ENCODE data around the gene CCDC85C.

Gene CCDC85C

GRCh38 chr14:99566390-99567354 is 37.3 kb downstream of the CCDC85C start:
- ChIA-PET CTCF (no interaction called here), POLR2A (no interaction called here)
- no peak for TF ChIP-seq L3MBTL2 (conservative IDR thresholded peaks at IDR 0.05)
- no peak for TF ChIP-seq ARNT (IDR thresholded peaks at IDR 0.05)
- no peak for TF ChIP-seq SP1 (IDR thresholded peaks at IDR 0.05)
- no peak for DNase-seq (ENCODE audit: extremely low spot score)

- ChIA-PET CTCF (no interaction called here), POLR2A (no interaction called here)
- no peak for DNase-seq (ENCODE audit: extremely low spot score)
- TF ChIP-seq CTBP1 (IDR thresholded peaks at IDR 0.05; ENCODE audit: borderline replicate concordance) (no peak), FOXM1 (IDR thresholded peaks at IDR 0.05; ENCODE audit: borderline replicate concordance) (no peak), ZNF384 (IDR thresholded peaks at IDR 0.05) (no peak), FOXA1 (IDR thresholded peaks at IDR 0.05) (no peak), ARNT (IDR thresholded peaks at IDR 0.05) (no peak), L3MBTL2 (conservative IDR thresholded peaks at IDR 0.05) (no peak), BHLHE40 (IDR thresholded peaks at IDR 0.05; ENCODE audit: borderline replicate concordance) (no peak), SP1 (IDR thresholded peaks at IDR 0.05) (no peak), SUZ12 (IDR thresholded peaks at IDR 0.05) (no peak), HDGF (IDR thresholded peaks at IDR 0.05; ENCODE audit: borderline replicate concordance) (no peak), NFRKB (IDR thresholded peaks at IDR 0.05) (no peak), ELF4 (IDR thresholded peaks at IDR 0.05) (no peak), TARDBP (IDR thresholded peaks at IDR 0.05) (no peak), PKNOX1 (IDR thresholded peaks at IDR 0.05) (no peak), LEF1 (IDR thresholded peaks at IDR 0.05; ENCODE audit: borderline replicate concordance) (no peak), FOXK2 (IDR thresholded peaks at IDR 0.05) (no peak)
These were observed 38.0 kb downstream of the CCDC85C start for GRCh38 chr14:99566009-99566389.

- DNase-seq (ENCODE audit: extremely low spot score), result no peak
- TF ChIP-seq PKNOX1 (IDR thresholded peaks at IDR 0.05), result no peak
- TF ChIP-seq FOXM1 (IDR thresholded peaks at IDR 0.05; ENCODE audit: borderline replicate concordance), result no peak
- TF ChIP-seq BHLHE40 (IDR thresholded peaks at IDR 0.05; ENCODE audit: borderline replicate concordance), result no peak
- TF ChIP-seq FOXK2 (IDR thresholded peaks at IDR 0.05), result no peak
- TF ChIP-seq L3MBTL2 (conservative IDR thresholded peaks at IDR 0.05), result no peak
- no peak for TF ChIP-seq SUZ12 (IDR thresholded peaks at IDR 0.05)
- TF ChIP-seq ZNF384 (IDR thresholded peaks at IDR 0.05), result no peak
- no peak for TF ChIP-seq SP1 (IDR thresholded peaks at IDR 0.05)
- TF ChIP-seq NFRKB (IDR thresholded peaks at IDR 0.05), result no peak
- TF ChIP-seq FOXA1 (IDR thresholded peaks at IDR 0.05), result no peak
- no peak for TF ChIP-seq CTBP1 (IDR thresholded peaks at IDR 0.05; ENCODE audit: borderline replicate concordance)
- ChIA-PET CTCF (no interaction called here), POLR2A (interaction anchor here (1.0 kb wide), 1 partner anchor 18 kb away, joined by 3 read pairs; no protein-coding TSS in a partner anchor)
These were observed 38.6 kb downstream of the CCDC85C start for GRCh38 chr14:99565383-99565782.

GRCh38 chr14:99564926-99565259 is 39.1 kb downstream of the CCDC85C start:
- no peak for TF ChIP-seq ELF4 (IDR thresholded peaks at IDR 0.05)
- TF ChIP-seq HDGF (IDR thresholded peaks at IDR 0.05; ENCODE audit: borderline replicate concordance), result no peak
- no peak for TF ChIP-seq TARDBP (IDR thresholded peaks at IDR 0.05)
- CTCF ChIA-PET, result no interaction called here
- DNase-seq (ENCODE audit: extremely low spot score), result no peak
- POLR2A ChIA-PET, result interaction anchor here (1.0 kb wide), 1 partner anchor 18 kb away, joined by 3 read pairs; no protein-coding TSS in a partner anchor

- CTCF ChIA-PET, result no interaction called here
- POLR2A ChIA-PET, result interaction anchor here (1.0 kb wide), 1 partner anchor 17 kb away, joined by 3 read pairs; no protein-coding TSS in a partner anchor
- no peak for DNase-seq (ENCODE audit: extremely low spot score)
- no peak for TF ChIP-seq LEF1 (IDR thresholded peaks at IDR 0.05; ENCODE audit: borderline replicate concordance)
- no peak for TF ChIP-seq ELF4 (IDR thresholded peaks at IDR 0.05)
- no peak for TF ChIP-seq HDGF (IDR thresholded peaks at IDR 0.05; ENCODE audit: borderline replicate concordance)
- TF ChIP-seq NFRKB (IDR thresholded peaks at IDR 0.05), result no peak
- TF ChIP-seq FOXA1 (IDR thresholded peaks at IDR 0.05), result no peak
- no peak for TF ChIP-seq SUZ12 (IDR thresholded peaks at IDR 0.05)
- no peak for TF ChIP-seq ARNT (IDR thresholded peaks at IDR 0.05)
- no peak for TF ChIP-seq ZNF384 (IDR thresholded peaks at IDR 0.05)
- no peak for TF ChIP-seq TARDBP (IDR thresholded peaks at IDR 0.05)
- no peak for TF ChIP-seq FOXM1 (IDR thresholded peaks at IDR 0.05; ENCODE audit: borderline replicate concordance)
- TF ChIP-seq BHLHE40 (IDR thresholded peaks at IDR 0.05; ENCODE audit: borderline replicate concordance), result no peak
- TF ChIP-seq SP1 (IDR thresholded peaks at IDR 0.05), result no peak
- no peak for TF ChIP-seq FOXK2 (IDR thresholded peaks at IDR 0.05)
- TF ChIP-seq L3MBTL2 (conservative IDR thresholded peaks at IDR 0.05), result no peak
- TF ChIP-seq PKNOX1 (IDR thresholded peaks at IDR 0.05), result no peak
- no peak for TF ChIP-seq CTBP1 (IDR thresholded peaks at IDR 0.05; ENCODE audit: borderline replicate concordance)
These were observed 39.6 kb downstream of the CCDC85C start for GRCh38 chr14:99564256-99564925.

- TF ChIP-seq SUZ12 (IDR thresholded peaks at IDR 0.05), result no peak
- TF ChIP-seq ZNF384 (IDR thresholded peaks at IDR 0.05), result no peak
- TF ChIP-seq ELF4 (IDR thresholded peaks at IDR 0.05), result no peak
- TF ChIP-seq PKNOX1 (IDR thresholded peaks at IDR 0.05), result no peak
- TF ChIP-seq LEF1 (IDR thresholded peaks at IDR 0.05; ENCODE audit: borderline replicate concordance), result no peak
- no peak for TF ChIP-seq FOXM1 (IDR thresholded peaks at IDR 0.05; ENCODE audit: borderline replicate concordance)
- no peak for DNase-seq (ENCODE audit: extremely low spot score)
- ChIA-PET CTCF (no interaction called here), POLR2A (no interaction called here)
These were observed 40.3 kb downstream of the CCDC85C start for GRCh38 chr14:99563749-99564129.

Data from HEK293T (cell line).